SK-N-SH treated with all-trans-retinoic acid at 6 μM for 48 hours (cell line): ENCODE results near the gene NKTR.

Source experiments
- OSR1 ChIP-seq: fragments of 250-450 bp; sonication (Bioruptor Pico); IDR thresholded peaks from 2 replicates; pipeline ENCODE4 v1.8.0; 2022; ENCODE audit warnings: moderate library complexity, mild to moderate bottlenecking, inconsistent platforms
- ZFP30 ChIP-seq: fragments of 450-650 bp; formaldehyde crosslinking; IDR thresholded peaks from 2 replicates; pipeline ENCODE4 v1.5.0; 2022; ENCODE audit warnings: mild to moderate bottlenecking, moderate library complexity

DNA sequence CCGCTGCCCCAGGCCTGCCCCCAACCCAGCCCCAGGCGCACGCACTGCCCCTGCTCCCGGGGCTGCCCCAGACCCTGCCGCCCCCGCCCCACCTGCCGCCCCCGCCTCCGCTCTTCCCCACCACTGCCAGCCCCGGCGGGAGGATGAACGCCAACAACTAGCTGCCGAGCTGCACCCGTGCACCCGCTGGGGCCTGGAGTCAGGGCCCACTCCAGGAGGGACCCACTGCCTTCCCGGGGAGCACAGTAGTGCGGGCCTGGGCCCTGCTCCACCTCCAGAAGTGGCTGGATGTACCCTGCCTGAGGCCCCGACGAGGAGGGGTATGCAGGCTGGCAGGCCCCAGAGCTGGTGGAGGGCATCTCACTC lies 63.9 kb downstream of the NKTR start:
- TF ChIP-seq ZFP30 (CRISPR knock-in tag), result no peak
- no peak for TF ChIP-seq OSR1 (CRISPR knock-in tag)
